GM18508 (cell line): ENCODE data around the gene HARS1.
"Not testable (repeated sequence)": the region's sequence is repeated elsewhere in the genome, so short reads cannot be mapped to it uniquely, and the experiment has no call there.

ENCODE experiments used
- ATAC-seq: cut with Tn5 transposase; IDR thresholded peaks from one replicate; pipeline ENCODE4 v1.9.1; 2021; ENCODE audit warnings: moderate number of reproducible peaks; ENCODE audit not compliant: insufficient read depth, unreplicated experiment

The HARS1 gene

GRCh38 chr5:140690941-140691924 is at the start of gene HARS1, which contains the start of gene HARS2:
Gene HARS1, minus strand, starts transcription at chr5:140691370. Its CDS starts 66 bp downstream, at chr5:140691304.
Gene HARS2, plus strand, starts transcription at chr5:140691455. Its CDS starts 194 bp downstream, at chr5:140691649.
- peak; percentile 94 for ATAC-seq

GRCh38 chr5:140737486-140737885 is 46.3 kb upstream of the HARS1 start:
- ATAC-seq, result no peak

- no peak for ATAC-seq
Measured at GRCh38 chr5:140734354-140734753, 43.2 kb upstream of the HARS1 start.

- no peak for ATAC-seq
Measured at GRCh38 chr5:140733098-140733497, 41.9 kb upstream of the HARS1 start.

- peak; percentile 91 for ATAC-seq
Measured at GRCh38 chr5:140725799-140726471, 34.8 kb upstream of the HARS1 start.

- ATAC-seq, result not testable (repeated sequence)
Measured at GRCh38 chr5:140721395-140721794, 30.2 kb upstream of the HARS1 start.

- not testable (repeated sequence) for ATAC-seq
Measured at GRCh38 chr5:140720738-140721137, 29.6 kb upstream of the HARS1 start.

GRCh38 chr5:140718266-140718592 is 27.1 kb upstream of the HARS1 start:
- ATAC-seq, result no peak

- ATAC-seq, result not testable (repeated sequence)
Measured at GRCh38 chr5:140716238-140716637, 25.1 kb upstream of the HARS1 start.

GRCh38 chr5:140713562-140714094 is 22.5 kb upstream of the HARS1 start:
- ATAC-seq, result no peak

GRCh38 chr5:140711794-140712193 is 20.6 kb upstream of the HARS1 start:
- ATAC-seq, result no peak

GRCh38 chr5:140710899-140711552 is 19.9 kb upstream of the HARS1 start:
- peak; percentile 84 for ATAC-seq

- ATAC-seq, result not testable (repeated sequence)
Measured at GRCh38 chr5:140708787-140709186, 17.6 kb upstream of the HARS1 start.

- no peak for ATAC-seq
Measured at GRCh38 chr5:140707812-140708211, 16.6 kb upstream of the HARS1 start.

- peak; percentile 85 for ATAC-seq
Measured at GRCh38 chr5:140700177-140701144, 9.3 kb upstream of the HARS1 start, which contains the start of gene ZMAT2. Gene ZMAT2, plus strand, starts transcription at chr5:140700447. Its CDS starts 14 bp downstream, at chr5:140700461.

GRCh38 chr5:140696891-140697492 is 5.8 kb upstream of the HARS1 start:
- no peak for ATAC-seq

GRCh38 chr5:140694276-140694675 is 3.1 kb upstream of the HARS1 start:
- ATAC-seq, result no peak

- ATAC-seq, result no peak
Measured at GRCh38 chr5:140690376-140690932, 716 bp downstream of the HARS1 start.
